HG03575 (cell line): Measurements from ENCODE around the gene AKT2.

ENCODE experiments used
- ATAC-seq: cut with Tn5 transposase; IDR thresholded peaks from one replicate; pipeline ENCODE4 v1.9.1; 2021; ENCODE audit not compliant: unreplicated experiment, insufficient number of reproducible peaks, low FRiP score; ENCODE audit errors: extremely low read depth

AKT2 gene

DNA sequence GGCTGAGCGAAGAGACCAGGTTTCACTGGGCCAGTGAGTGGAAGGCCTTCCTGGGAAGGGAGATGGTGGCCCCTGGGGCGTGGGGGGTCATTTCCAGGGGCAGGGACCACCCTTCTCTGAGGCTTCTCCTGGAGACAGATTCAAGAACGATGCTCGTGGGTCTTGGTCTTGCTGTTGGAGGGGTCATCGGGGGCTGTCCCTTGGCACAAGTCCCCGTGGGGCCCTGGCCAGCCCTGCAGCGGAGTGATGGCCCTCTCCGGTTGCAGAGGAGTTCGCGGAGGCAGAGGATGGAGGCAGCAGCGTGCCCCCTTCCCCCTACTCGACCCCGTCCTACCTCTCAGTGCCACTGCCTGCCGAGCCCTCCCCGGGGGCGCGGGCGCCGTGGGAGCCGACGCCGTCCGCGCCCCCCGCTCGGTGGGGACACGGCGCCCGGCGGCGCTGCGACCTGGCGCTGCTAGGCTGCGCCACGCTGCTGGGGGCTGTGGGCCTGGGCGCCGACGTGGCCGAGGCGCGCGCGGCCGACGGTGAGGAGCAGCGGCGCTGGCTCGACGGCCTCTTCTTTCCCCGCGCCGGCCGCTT is 71.8 kb downstream of the AKT2 start:
- ATAC-seq, result no peak

DNA sequence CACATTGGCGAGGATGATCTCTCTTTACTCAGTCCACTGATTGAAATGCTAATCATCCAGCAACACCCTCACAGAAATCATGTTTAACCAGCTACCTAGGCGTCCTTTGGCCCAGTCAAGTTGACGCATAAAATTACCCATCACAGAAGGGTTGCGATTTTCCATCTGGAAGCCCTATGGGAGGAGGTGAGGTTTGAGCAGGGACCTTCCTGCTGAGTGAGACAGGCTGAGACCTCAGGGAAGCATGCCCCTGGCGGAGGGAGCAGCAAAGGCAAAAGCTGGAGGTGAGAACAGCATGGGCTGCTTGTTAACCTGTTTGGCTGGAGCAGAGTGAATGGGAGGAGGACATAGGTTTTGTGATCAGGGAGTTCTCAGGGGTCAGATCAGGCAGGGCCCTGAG is 74.3 kb downstream of the AKT2 start:
- ATAC-seq, result no peak

- ATAC-seq, result no peak
Observed at GRCh38 chr19:40208602-40209001, 76.5 kb downstream of the AKT2 start.

GRCh38 chr19:40205760-40206159 is 79.4 kb downstream of the AKT2 start:
- ATAC-seq, result no peak

GRCh38 chr19:40204381-40204780 is 80.8 kb downstream of the AKT2 start:
- ATAC-seq, result no peak

DNA sequence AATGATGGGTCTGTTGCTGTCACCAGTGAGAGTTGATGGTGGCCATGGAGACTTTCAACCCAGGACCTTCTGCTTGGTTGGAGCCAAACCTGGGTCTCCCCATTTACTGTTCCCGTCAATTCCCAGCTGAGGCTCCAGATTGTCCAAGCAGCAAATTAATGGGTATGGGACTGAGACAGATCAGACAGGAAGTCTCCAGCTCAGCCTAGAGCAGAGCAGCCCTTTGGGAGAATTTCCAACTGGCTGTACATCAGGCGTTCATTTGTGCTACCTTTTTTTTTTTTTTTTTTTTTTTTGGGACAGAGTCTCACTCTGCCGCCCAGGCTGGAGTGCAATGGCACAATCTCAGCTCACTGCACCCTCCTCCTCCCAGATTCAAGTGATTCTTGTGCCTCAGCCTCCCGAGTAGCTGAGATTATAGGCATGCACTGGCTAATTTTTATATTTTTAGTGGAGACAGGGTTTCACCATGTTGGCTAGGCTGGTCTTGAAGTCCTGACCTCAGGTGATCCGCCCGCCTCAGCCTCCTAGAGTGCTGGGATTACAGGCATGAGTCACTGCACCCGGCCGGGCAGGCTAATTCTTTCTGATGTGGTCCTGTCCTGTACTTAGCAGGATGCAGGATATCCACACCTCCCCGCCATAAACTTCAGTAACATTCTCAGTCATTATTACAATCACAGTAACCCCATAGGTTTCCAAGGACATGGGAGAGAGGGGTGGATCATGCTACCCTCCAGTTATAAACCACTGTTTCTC is 84.6 kb downstream of the AKT2 start:
- ATAC-seq, result no peak

GRCh38 chr19:40198272-40198990 is 86.7 kb downstream of the AKT2 start:
- ATAC-seq, result no peak

- no peak for ATAC-seq
Observed at GRCh38 chr19:40193587-40193849, 91.6 kb downstream of the AKT2 start.

DNA sequence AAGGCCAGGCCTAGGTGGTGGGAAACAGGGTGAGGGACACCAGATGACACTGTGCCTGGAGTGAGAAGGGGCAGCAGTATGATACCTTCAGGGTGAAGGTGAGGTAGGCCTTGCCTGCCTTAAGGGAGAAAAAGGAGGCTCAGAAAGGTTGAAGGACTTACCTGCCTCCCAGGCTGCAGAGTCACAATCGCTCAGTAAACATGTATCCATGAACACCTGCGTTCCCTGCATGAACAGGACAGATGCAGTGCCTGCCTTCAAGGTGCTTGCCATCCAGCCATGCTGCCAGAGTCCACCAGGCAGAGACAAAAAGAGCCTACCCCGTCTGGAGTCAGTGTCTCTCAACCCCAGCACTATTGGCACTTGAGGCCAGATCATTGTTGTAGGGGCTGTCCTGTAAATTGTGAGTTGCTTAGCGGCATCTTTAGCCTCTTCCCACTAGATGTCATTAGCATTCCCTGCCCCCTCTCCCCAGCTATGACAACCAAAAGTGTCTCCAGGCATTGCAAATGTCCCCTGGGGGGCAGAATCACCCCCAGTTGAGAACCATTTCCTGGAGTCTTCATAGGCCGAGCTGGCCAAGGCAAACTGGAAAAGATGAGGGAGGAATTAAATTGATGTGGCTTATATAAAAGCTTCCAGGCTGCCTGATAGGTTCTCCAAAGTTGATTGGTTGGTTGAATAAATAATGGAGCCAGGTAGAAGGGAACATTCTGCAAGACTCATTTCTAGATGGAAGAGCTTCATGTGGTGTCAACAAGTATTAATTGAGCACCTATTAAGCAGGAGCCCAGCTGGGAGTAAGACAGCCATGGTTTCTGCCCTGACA is 92.2 kb downstream of the AKT2 start:
- no peak for ATAC-seq

GRCh38 chr19:40191836-40192646 is 93.1 kb downstream of the AKT2 start:
- no peak for ATAC-seq

- no peak for ATAC-seq
Observed at GRCh38 chr19:40190891-40191835, 94.0 kb downstream of the AKT2 start, which contains the start of gene MAP3K10. Gene MAP3K10 (plus strand): TSS chr19:40191426. CDS start chr19:40192032, 606 bp downstream.

GRCh38 chr19:40184273-40184672 is 100.9 kb downstream of the AKT2 start:
- no peak for ATAC-seq
